ENCODE data around the gene EML3. TPM values are rescaled to one million over a fixed set of nuclear protein-coding genes. Genes with fewer than 3 reads are reported as not detected.

The EML3 gene
- total and polyA plus RNA-seq, 2 of the 13 experiments (the other 11 are each of a cell fraction or from before 2014, with no cell fraction given): 10.6 to 12.3 TPM

DNA sequence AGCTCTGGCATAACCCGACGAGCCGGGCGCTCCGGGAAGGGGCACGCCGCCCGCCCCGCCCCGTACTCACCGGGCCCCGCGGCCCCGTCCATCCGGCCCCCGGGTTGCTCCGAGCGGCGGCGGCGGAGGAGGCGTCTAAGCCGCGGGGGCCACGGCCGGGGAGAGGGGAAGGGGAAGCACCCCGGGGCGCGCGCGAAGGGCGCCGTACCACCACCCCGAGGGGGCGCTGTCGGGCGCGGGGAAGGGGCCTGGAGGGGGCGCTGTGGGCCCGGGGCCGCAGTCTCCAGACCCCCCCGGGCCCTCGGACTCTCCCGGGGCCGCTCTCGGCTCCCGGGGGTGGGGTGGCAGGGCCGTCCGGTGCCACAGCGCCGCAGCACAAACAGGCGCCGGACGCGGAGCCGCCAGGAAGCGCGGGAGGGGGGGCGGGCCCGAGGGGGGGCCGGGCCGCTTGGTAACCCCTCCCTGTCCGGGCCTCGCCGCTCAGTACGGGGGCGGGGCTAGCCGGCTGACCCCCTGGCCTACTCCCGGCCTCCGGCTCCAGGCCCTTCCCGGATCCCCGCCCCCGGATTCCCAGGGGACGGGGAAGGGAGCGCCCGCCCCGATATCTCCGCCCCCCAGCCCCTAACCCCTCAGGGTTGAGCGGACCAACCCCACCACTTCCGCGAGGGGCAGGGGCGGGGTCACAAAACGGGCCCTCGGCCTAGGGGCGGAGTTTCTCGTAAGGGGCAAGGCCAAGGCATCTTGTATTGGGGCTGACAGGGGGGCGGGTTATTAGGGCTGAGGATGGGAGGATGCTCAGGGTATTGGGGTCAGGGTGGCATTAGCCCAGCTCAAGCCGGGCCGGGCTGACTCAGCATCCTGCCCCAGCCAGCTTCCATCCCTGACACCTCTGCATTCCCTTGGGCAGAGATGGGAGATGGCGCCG lies at the start of gene EML3, which contains the start of gene ROM1 (continued):
- TF ChIP-seq ZNF598 (CRISPR knock-in tag; IDR thresholded peaks at IDR 0.05; ENCODE audit: borderline replicate concordance): no peak
- TF ChIP-seq ZNF839 (CRISPR knock-in tag; IDR thresholded peaks at IDR 0.05; ENCODE audit: borderline replicate concordance): no peak
- TF ChIP-seq ZNF329 (CRISPR knock-in tag; IDR thresholded peaks at IDR 0.05; ENCODE audit: low read depth): no peak
- no peak for TF ChIP-seq ZNF232 (CRISPR knock-in tag; IDR thresholded peaks at IDR 0.05; ENCODE audit: borderline replicate concordance)
- TF ChIP-seq ZSCAN25 (CRISPR knock-in tag; IDR thresholded peaks at IDR 0.05): no peak
- no peak for TF ChIP-seq ONECUT2 (CRISPR knock-in tag; IDR thresholded peaks at IDR 0.05)
- 0 out of 2 replicates have a peak, but pooled peaks have one; percentile 57 for TF ChIP-seq ZNF607 (CRISPR knock-in tag; IDR thresholded peaks at IDR 0.05; ENCODE audit: borderline replicate concordance)
- no peak for TF ChIP-seq HHEX (CRISPR knock-in tag; IDR thresholded peaks at IDR 0.05)
- TF ChIP-seq ZSCAN12 (CRISPR knock-in tag; IDR thresholded peaks at IDR 0.05): no peak
- TF ChIP-seq KDM1A (CRISPR knock-in tag; IDR thresholded peaks at IDR 0.05): no peak
- TF ChIP-seq ZBTB25 (CRISPR knock-in tag; IDR thresholded peaks at IDR 0.05): peak; percentile 66; the same call in 1 of the 2 replicates
- no peak for TF ChIP-seq PAWR (CRISPR knock-in tag; IDR thresholded peaks at IDR 0.05; ENCODE audit: borderline replicate concordance)
- TF ChIP-seq REXO4 (CRISPR knock-in tag; IDR thresholded peaks at IDR 0.05; ENCODE audit: borderline replicate concordance): no peak
- TF ChIP-seq ZNF784 (CRISPR knock-in tag; IDR thresholded peaks at IDR 0.05; ENCODE audit: borderline replicate concordance): no peak
- no peak for TF ChIP-seq TCF12 (IDR thresholded peaks at IDR 0.05)
- TF ChIP-seq TCF12 (CRISPR knock-in tag; IDR thresholded peaks at IDR 0.05): peak; percentile 55; the same call in 1 of the 2 replicates
- no peak for TF ChIP-seq ZNF83 (CRISPR knock-in tag; IDR thresholded peaks at IDR 0.05; ENCODE audit: borderline replicate concordance)
- TF ChIP-seq, protein P1, sequence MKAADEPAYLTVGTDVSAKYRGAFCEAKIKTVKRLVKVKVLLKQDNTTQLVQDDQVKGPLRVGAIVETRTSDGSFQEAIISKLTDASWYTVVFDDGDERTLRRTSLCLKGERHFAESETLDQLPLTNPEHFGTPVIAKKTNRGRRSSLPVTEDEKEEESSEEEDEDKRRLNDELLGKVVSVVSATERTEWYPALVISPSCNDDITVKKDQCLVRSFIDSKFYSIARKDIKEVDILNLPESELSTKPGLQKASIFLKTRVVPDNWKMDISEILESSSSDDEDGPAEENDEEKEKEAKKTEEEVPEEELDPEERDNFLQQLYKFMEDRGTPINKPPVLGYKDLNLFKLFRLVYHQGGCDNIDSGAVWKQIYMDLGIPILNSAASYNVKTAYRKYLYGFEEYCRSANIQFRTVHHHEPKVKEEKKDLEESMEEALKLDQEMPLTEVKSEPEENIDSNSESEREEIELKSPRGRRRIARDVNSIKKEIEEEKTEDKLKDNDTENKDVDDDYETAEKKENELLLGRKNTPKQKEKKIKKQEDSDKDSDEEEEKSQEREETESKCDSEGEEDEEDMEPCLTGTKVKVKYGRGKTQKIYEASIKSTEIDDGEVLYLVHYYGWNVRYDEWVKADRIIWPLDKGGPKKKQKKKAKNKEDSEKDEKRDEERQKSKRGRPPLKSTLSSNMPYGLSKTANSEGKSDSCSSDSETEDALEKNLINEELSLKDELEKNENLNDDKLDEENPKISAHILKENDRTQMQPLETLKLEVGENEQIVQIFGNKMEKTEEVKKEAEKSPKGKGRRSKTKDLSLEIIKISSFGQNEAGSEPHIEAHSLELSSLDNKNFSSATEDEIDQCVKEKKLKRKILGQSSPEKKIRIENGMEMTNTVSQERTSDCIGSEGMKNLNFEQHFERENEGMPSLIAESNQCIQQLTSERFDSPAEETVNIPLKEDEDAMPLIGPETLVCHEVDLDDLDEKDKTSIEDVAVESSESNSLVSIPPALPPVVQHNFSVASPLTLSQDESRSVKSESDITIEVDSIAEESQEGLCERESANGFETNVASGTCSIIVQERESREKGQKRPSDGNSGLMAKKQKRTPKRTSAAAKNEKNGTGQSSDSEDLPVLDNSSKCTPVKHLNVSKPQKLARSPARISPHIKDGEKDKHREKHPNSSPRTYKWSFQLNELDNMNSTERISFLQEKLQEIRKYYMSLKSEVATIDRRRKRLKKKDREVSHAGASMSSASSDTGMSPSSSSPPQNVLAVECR (CRISPR knock-in tag; IDR thresholded peaks at IDR 0.05; ENCODE audit: borderline replicate concordance): no peak; the same call in none of the 2 replicates
- no peak for TF ChIP-seq POLR2AphosphoS2 (IDR thresholded peaks at IDR 0.05; ENCODE audit: low read depth, low read length)
- no peak for TF ChIP-seq KDM4B (CRISPR knock-in tag; IDR thresholded peaks at IDR 0.05)
- TF ChIP-seq, protein P2, sequence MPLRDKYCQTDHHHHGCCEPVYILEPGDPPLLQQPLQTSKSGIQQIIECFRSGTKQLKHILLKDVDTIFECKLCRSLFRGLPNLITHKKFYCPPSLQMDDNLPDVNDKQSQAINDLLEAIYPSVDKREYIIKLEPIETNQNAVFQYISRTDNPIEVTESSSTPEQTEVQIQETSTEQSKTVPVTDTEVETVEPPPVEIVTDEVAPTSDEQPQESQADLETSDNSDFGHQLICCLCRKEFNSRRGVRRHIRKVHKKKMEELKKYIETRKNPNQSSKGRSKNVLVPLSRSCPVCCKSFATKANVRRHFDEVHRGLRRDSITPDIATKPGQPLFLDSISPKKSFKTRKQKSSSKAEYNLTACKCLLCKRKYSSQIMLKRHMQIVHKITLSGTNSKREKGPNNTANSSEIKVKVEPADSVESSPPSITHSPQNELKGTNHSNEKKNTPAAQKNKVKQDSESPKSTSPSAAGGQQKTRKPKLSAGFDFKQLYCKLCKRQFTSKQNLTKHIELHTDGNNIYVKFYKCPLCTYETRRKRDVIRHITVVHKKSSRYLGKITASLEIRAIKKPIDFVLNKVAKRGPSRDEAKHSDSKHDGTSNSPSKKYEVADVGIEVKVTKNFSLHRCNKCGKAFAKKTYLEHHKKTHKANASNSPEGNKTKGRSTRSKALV (CRISPR knock-in tag; IDR thresholded peaks at IDR 0.05): no peak
- TF ChIP-seq TBP (CRISPR knock-in tag; IDR thresholded peaks at IDR 0.05): no peak

All from HepG2 (cell line).